PC-9 (cell line): ENCODE measurements around the gene KRTAP6-2.

Source experiments
- EZH2 ChIP-seq: fragments of 200-600 bp; sonication (generic); IDR thresholded peaks from 2 replicates; pipeline ENCODE4 v1.8.0; 2017; ENCODE audit warnings: antibody characterized with exemption, low read depth
- TF ChIP-seq, protein P1 (sequence below): fragments of 200-600 bp; sonication (generic); conservative IDR thresholded peaks from 2 replicates; pipeline ENCODE4 v1.6.1; 2017; ENCODE audit warnings: mixed run types, antibody characterized with exemption, mild to moderate bottlenecking, moderate library complexity

DNA sequence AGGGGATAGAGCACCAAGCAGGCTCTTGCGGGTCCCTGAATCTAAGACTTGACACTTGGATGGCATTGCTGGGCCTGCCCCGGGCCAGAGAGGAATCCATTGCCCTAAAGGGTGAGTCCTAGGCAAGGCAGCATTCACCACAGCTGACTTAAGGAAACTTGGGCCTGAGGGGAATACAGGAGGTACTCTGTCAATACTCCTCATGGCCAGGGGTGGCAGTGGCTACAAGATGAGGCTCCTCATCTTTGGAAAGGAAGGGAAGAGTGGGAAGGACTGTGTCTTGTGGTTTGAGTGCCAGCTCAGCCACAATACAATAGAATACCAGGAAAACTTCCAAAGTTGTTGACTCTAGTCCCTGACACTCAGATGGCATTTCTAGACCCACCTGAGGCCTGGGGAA, 7.3 kb upstream of the KRTAP6-2 start:
- TF ChIP-seq, protein P1, sequence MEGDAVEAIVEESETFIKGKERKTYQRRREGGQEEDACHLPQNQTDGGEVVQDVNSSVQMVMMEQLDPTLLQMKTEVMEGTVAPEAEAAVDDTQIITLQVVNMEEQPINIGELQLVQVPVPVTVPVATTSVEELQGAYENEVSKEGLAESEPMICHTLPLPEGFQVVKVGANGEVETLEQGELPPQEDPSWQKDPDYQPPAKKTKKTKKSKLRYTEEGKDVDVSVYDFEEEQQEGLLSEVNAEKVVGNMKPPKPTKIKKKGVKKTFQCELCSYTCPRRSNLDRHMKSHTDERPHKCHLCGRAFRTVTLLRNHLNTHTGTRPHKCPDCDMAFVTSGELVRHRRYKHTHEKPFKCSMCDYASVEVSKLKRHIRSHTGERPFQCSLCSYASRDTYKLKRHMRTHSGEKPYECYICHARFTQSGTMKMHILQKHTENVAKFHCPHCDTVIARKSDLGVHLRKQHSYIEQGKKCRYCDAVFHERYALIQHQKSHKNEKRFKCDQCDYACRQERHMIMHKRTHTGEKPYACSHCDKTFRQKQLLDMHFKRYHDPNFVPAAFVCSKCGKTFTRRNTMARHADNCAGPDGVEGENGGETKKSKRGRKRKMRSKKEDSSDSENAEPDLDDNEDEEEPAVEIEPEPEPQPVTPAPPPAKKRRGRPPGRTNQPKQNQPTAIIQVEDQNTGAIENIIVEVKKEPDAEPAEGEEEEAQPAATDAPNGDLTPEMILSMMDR: no peak
- no peak for TF ChIP-seq EZH2
